Spleen (tissue), 7 donors: Measurements from ENCODE around the gene SIGLEC1.

ENCODE experiments used
- POLR2A ChIP-seq, 3 donors: fragments of 450-650 bp; IDR thresholded peaks; one replicate each; pipeline ENCODE4 v1.5.1; 2017; ENCODE audit warnings: antibody characterized with exemption in 3 of 3, mild to moderate bottlenecking in 1 of 3
- POLR2AphosphoS5 ChIP-seq, 3 donors: sonication (generic); formaldehyde crosslinking; IDR thresholded peaks; one replicate each; pipeline ENCODE4 v1.5.1; 2017; ENCODE audit warnings: antibody characterized with exemption in 3 of 3
- TF ChIP-seq, protein P1 (sequence below), 11 experiments: fragments of 200-600 bp in 7 of 11; fragments of 450-650 bp in 4 of 11; sonication (generic) in 4 of 11; IDR thresholded peaks in 8 of 11; conservative IDR thresholded peaks in 3 of 11; 1 replicate in 7 of 11; 2 replicates in 4 of 11; pipeline versions ENCODE4 v1.4.0 to v1.8.0; 2016 to 2021; ENCODE audit warnings: antibody characterized with exemption in 11 of 11, inconsistent platforms in 4 of 11, mild to moderate bottlenecking in 1 of 11
- donor health status: DM: no; HTN: no; CAD: no; lungs with moderate emphysema.
- donor health status: DM: no; HTN: no; CAD: no.
- donor health status: DM: no; HTN: no; CAD: no.

DNA sequence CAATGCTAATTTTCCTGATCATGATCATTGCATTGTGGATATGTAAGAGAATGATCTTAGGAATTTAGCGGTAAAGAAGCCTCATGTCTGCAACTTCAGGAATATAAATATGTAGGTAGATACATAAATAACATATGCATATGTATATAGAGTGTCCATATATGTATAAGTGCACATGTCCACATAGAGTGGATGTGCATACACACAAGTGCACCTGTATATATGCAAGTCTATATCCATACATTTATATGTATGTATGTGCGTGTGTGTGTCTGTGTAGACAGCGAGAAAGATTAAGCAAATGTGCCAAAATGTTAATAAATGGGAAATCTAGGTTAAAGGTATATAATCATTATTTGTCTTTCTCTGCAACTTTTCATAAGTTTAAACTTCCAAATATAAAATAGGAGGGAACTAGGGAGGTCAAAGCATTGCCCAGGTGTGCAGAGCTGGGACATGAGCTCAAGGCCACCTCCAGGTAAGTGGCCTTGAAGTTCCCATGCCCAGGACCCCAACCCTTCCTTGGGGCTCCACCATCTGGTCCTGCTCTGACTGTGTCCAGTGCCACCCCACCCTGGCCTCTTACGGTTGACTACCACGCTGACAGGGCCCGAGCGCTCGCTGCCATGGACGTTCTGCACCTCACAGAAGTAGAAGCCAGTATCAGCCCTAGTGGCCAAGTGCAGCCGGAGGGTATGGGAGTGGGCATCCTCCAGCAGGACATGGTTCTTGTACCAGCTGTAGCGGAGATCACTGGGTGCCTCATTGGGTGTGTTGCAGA is 9.6 kb downstream of the SIGLEC1 start:
- TF ChIP-seq, protein P1, sequence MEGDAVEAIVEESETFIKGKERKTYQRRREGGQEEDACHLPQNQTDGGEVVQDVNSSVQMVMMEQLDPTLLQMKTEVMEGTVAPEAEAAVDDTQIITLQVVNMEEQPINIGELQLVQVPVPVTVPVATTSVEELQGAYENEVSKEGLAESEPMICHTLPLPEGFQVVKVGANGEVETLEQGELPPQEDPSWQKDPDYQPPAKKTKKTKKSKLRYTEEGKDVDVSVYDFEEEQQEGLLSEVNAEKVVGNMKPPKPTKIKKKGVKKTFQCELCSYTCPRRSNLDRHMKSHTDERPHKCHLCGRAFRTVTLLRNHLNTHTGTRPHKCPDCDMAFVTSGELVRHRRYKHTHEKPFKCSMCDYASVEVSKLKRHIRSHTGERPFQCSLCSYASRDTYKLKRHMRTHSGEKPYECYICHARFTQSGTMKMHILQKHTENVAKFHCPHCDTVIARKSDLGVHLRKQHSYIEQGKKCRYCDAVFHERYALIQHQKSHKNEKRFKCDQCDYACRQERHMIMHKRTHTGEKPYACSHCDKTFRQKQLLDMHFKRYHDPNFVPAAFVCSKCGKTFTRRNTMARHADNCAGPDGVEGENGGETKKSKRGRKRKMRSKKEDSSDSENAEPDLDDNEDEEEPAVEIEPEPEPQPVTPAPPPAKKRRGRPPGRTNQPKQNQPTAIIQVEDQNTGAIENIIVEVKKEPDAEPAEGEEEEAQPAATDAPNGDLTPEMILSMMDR (IDR thresholded peaks at IDR 0.05 in 8 of 11, conservative IDR thresholded peaks at IDR 0.05 in 3 of 11): no peak
- TF ChIP-seq POLR2AphosphoS5 (IDR thresholded peaks at IDR 0.05) (no peak), POLR2A (IDR thresholded peaks at IDR 0.05) (no peak)
